ENCODE measurements around the gene CHMP2A. TPM values are rescaled to one million over a fixed set of nuclear protein-coding genes. Genes with fewer than 3 reads are reported as not detected.

Gene CHMP2A
- total and polyA plus RNA-seq, 2 of the 8 experiments (the other 6 are each of a cell fraction or from before 2014, with no cell fraction given): 70.0 to 132 TPM

DNA sequence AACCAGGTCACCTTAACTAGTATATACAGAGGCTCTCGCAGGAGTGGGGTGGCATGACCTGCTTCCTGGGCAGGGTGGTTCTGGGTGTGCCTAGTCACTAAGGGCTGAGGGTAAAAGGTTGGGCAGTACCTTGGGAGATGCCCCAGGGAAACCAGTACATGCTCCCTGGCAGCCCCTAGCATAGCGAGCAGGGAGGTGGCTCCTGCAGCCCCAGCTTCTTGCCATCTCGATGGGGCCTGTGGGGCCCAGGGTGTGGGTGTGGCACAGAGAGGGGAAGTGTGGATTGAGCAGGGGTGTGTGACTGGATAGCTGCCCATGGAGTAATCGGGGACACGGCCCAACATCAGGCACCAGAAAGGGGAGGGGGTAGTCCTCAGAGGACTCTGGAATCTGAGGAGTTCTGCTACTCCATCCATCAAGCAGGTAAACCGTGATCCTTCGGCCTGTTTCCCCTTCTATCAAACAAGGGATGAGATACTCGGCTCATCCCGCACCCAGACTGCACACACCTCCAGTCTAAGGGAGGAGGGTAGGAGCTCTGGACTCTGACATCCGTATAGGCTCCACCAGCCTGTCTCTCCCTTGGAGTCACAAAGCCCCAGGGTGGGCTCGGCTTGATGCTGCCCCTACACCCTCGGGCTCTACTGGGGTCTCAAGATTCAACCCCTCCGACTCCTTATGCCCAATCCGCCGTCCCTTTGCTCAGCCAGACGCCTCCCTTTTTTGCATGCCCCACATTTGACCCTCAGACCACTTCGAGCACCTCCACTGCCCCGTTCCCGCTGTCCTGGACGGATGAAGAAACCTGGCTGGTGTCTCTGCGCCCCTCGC lies 36.4 kb downstream of the CHMP2A start:
- DNase-seq (ENCODE audit: low read depth in 1 of 2, low spot score in 2 of 2) (no peak), FAIRE-seq (no peak)
- H3K56ac ChIP-seq (replicated peaks; ENCODE audit: insufficient read length, low read depth, low read length): peak overlapping the region; percentile 51
- ChIA-PET POLR2A (ENCODE audit: partially characterized antibody) (interaction anchor here (0.7 to 21.3 kb wide), 28 partner anchors 10 to 162 kb away, joined by 3 to 650 read pairs (median 6); partner anchors contain the start of genes CHMP2A, RNF225, RPS5 and TRIM28), CTCF (ENCODE audit: partially characterized antibody) (interaction anchor here (0.6 to 5.2 kb wide), 36 partner anchors 9 to 1424 kb away, joined by 3 to 35 read pairs (median 4); partner anchors contain the start of genes CHMP2A, TRIM28, UBE2M and ZNF324)
- H2AFZ ChIP-seq (ENCODE audit: low read length): no peak overlapping the region
- H2BK20ac ChIP-seq (ENCODE audit: low read length): no peak overlapping the region
- H3K9ac ChIP-seq (replicated peaks in 1 of 4; ENCODE audit: extremely low read depth in 1 of 4, low read depth in 3 of 4, low read length in 3 of 4): peak overlapping the region; percentile 43 to 90 (median 74)
- peak overlapping the region; percentile 96 for H4K8ac ChIP-seq (ENCODE audit: extremely low read depth, insufficient read depth, low read length)
- H2BK120ac ChIP-seq (replicated peaks; ENCODE audit: low read depth, low read length): no peak overlapping the region
- peak overlapping the region; percentile 89 for H2BK5ac ChIP-seq (ENCODE audit: low read depth, low read length)
- peak overlapping the region; percentile 67 to 85 for H3K4me2 ChIP-seq (ENCODE audit: insufficient read depth in 1 of 2, low read depth in 2 of 2, low read length in 2 of 2)
- WGBS, 2 experiments (ENCODE audit: extremely low coverage in 1 of 2, insufficient coverage in 1 of 2, insufficient read length in 1 of 2, insufficient replicate concordance in 2 of 2, low coverage in 1 of 2, low lambda C conversion rate in 2 of 2, missing lambda C conversion rate in 1 of 2): 38% methylated on average over 20 of the region's 22 CpGs; no CpG with 5 or more reads in 1 of the 2 experiments
- H3K18ac ChIP-seq (ENCODE audit: extremely low read depth, low read length): peak overlapping the region; percentile 78; the same call in 1 of the 2 replicates
- H4K5ac ChIP-seq (ENCODE audit: insufficient read length, low read depth, low read length): no peak overlapping the region
- H3K23ac ChIP-seq (ENCODE audit: insufficient read length): no peak overlapping the region
- H2BK15ac ChIP-seq (ENCODE audit: low read length): peak overlapping the region; percentile 88; the same call in 1 of the 2 replicates
- H3K79me1 ChIP-seq (ENCODE audit: low read depth, low read length): peaks cover 5% of the 10 kb centered on the region
- H3K4ac ChIP-seq (replicated peaks; ENCODE audit: insufficient read length, low read depth, low read length): no peak overlapping the region
- peaks cover 0 to 9% (median 2%) of the 10 kb centered on the region in 4 experiments; a peak in 2 of 8 replicates for H3K36me3 ChIP-seq (ENCODE audit: control insufficient read depth in 2 of 4, insufficient read depth in 4 of 4, low read length in 3 of 4)
- TF ChIP-seq KDM4A (IDR thresholded peaks at IDR 0.05; ENCODE audit: low read depth, low read length, severe bottlenecking) (peak; percentile 9), FOSL1 (IDR thresholded peaks at IDR 0.05; ENCODE audit: insufficient read depth, low read depth, low read length) (no peak)
- H3K79me2 ChIP-seq (ENCODE audit: control insufficient read depth in 1 of 2, insufficient read depth in 2 of 2, low read length in 2 of 2): peaks cover 0 to 17% of the 10 kb centered on the region in 2 experiments; a peak in 1 of 4 replicates
- H2BK12ac ChIP-seq (ENCODE audit: low read depth, low read length): no peak overlapping the region
- no peaks in the 10 kb centered on the region; a peak in 1 of 7 replicates for H3K27me3 ChIP-seq (replicated peaks in 1 of 4; ENCODE audit: control insufficient read depth in 3 of 4, extremely low read depth in 1 of 4, insufficient read depth in 3 of 4, low read length in 3 of 4)
- H3K27ac ChIP-seq (ENCODE audit: low read depth, low read length): peak overlapping the region; percentile 91
- peaks cover 11% of the 10 kb centered on the region for H3K23me2 ChIP-seq (ENCODE audit: low read depth, low read length)
- peak overlapping the region; percentile 54 for H4K91ac ChIP-seq (replicated peaks; ENCODE audit: insufficient read length, low read length)
- peaks cover 2 to 9% of the 10 kb centered on the region in 2 experiments for H4K20me1 ChIP-seq (replicated peaks in 1 of 2; ENCODE audit: control insufficient read depth in 1 of 2, insufficient read depth in 2 of 2, low read length in 2 of 2)
- peak overlapping the region; percentile 54 to 87 (median 70) for H3K4me3 ChIP-seq (ENCODE audit: extremely low read depth in 1 of 4, insufficient read depth in 2 of 4, low read depth in 3 of 4, low read length in 4 of 4)
- H3K4me1 ChIP-seq (replicated peaks in 1 of 4; ENCODE audit: control insufficient read depth in 3 of 4, insufficient read depth in 4 of 4, low read length in 3 of 4): peaks cover 0 to 35% (median 20%) of the 10 kb centered on the region in 4 experiments; a peak in 6 of 7 replicates
- no peak overlapping the region for H3K14ac ChIP-seq (ENCODE audit: insufficient read length)
- no peaks in the 10 kb centered on the region for H3K9me3 ChIP-seq (ENCODE audit: insufficient read depth in 2 of 2, low read depth in 1 of 2, low read length in 1 of 2)
- 0 out of 2 replicates have a peak overlapping the region, but pooled peaks have one; percentile 44 for H2AK5ac ChIP-seq (ENCODE audit: low read depth, low read length)

Measured in H1 (cell line).